Heart left ventricle (tissue), 16 donors: ENCODE measurements around the gene PLCB3. TPM values are rescaled to one million over a fixed set of nuclear protein-coding genes. Genes with fewer than 3 reads are reported as not detected.
A peak's percentile ranks its signal among the peaks of the same experiment; 100 is the strongest.

Source experiments
- ATAC-seq, 4 donors: fragments of 200-7000 bp; cut with Tn5 transposase; one replicate each; pipeline ENCODE4 v1.9.1; 2020 to 2022; ENCODE audit warnings: moderate library complexity in 4 of 4, mild to moderate bottlenecking in 3 of 4, moderate number of reproducible peaks in 1 of 4
- DNase-seq, 5 donors: peaks; one replicate each; pipeline ENCODE4 v3.0.0-alpha.2; 2020
- H3K27ac ChIP-seq, 12 donors: fragments of 200-600 bp; sonication (generic) in 4 of 12; one replicate each; pipeline versions ENCODE4 v1.5.0 to v1.8.0; 2016 to 2022; ENCODE audit warnings: mild to moderate bottlenecking in 2 of 12
- H3K27me3 ChIP-seq, 9 donors: fragments of 200-600 bp; sonication (generic) in 2 of 9; one replicate each; pipeline versions ENCODE4 v1.5.1 to v1.8.0; 2016 to 2022; ENCODE audit warnings: mild to moderate bottlenecking in 3 of 9
- H3K36me3 ChIP-seq, 9 donors: fragments of 200-600 bp; sonication (generic) in 2 of 9; one replicate each; pipeline versions ENCODE4 v1.5.0 to v1.8.0; 2018 to 2022; ENCODE audit warnings: mild to moderate bottlenecking in 2 of 9
- H3K4me1 ChIP-seq, 12 donors: fragments of 200-600 bp; sonication (generic) in 4 of 12; one replicate each; pipeline versions ENCODE4 v1.5.0 to v1.8.0; 2016 to 2022; ENCODE audit warnings: mild to moderate bottlenecking in 3 of 12
- H3K4me3 ChIP-seq, 12 donors: fragments of 200-600 bp; sonication (generic) in 4 of 12; one replicate each; pipeline versions ENCODE4 v1.5.0 to v1.8.0; 2017 to 2022; ENCODE audit warnings: mild to moderate bottlenecking in 9 of 12, moderate library complexity in 4 of 12
- H3K9me3 ChIP-seq, 12 donors: fragments of 200-600 bp; sonication (generic) in 4 of 12; one replicate each; pipeline versions ENCODE4 v1.5.0 to v1.8.0; 2016 to 2022; ENCODE audit warnings: mild to moderate bottlenecking in 1 of 12
- POLR2A ChIP-seq, 2 donors: fragments of 450-650 bp; IDR thresholded peaks; one replicate each; pipeline ENCODE4 v1.6.1; 2017; ENCODE audit warnings: antibody characterized with exemption in 2 of 2, mild to moderate bottlenecking in 2 of 2, moderate library complexity in 2 of 2
- WGBS, 4 donors: extraction: QIAGEN DNeasy Blood & Tissue Kit in 2 of 4; methylation state at CpG; one replicate each; pipeline versions ENCODE4 v1.1.5 to v1.1.7; 2013 to 2018; 5-methylcytosine and 5-hydroxymethylcytosine counted together
- intact Hi-C, 10 donors: fragments of 100-400 bp; cut with DNase I; formaldehyde crosslinking; loops; one replicate each; pipeline versions ENCODE4 v1.11.1 to v1.14.2; 2022
- polyA plus RNA-seq, 2 donors: library from polyadenylated mRNA; stranded (reverse); fragments of 200-250 nt; gene quantifications; one replicate each; pipeline ENCODE4 v1.2.3, GENCODE V29; 2013
- total RNA-seq, 9 donors: library from RNA; depleted of rRNA in 2 of 9; stranded (reverse); fragments of >200 nt in 2 of 9; fragmentation: NEBNext Ultra II Directional in 3 of 9; extraction: Animal tissue kit (Norgen Biotek cat#: 25700) in 3 of 9; gene quantifications; one replicate each; pipeline versions ENCODE4 v1.1.0 to v1.2.4, GENCODE V29; 2016 to 2023
- TF ChIP-seq, protein P1 (sequence below), 12 donors: fragments of 200-600 bp; sonication (generic) in 4 of 12; IDR thresholded peaks; one replicate each; pipeline versions ENCODE4 v1.5.0 to v1.8.0; 2018 to 2022; ENCODE audit warnings: antibody characterized with exemption in 12 of 12, mild to moderate bottlenecking in 5 of 12
- donor health status: ischemic (EF 13 %, LVEDD 7.1; RV severe dilation, severe dysfunction).
- donor health status: healthy with polysubstance abuse.
- donor health status: DM: no; HTN: yes; CAD: no.
- donor health status: DM: no; HTN: no; CAD: no.
- donor health status: ischemic (EF 25% LVEDD 6.9; RV normal size, moderate dysfunction).
- donor health status: ischemic (EF 25% LVEDD 5.7; RV mildly dilated, moderate dysfunction).
- donor health status: healthy.
- donor health status: DM: yes; HTN: yes; CAD: no.
- donor health status: ischemic (EF 35%, LVEDD 5.7; RV mildly dilated, moderate dysfunction).
- donor health status: nonischemic (EF 11% LVEDD 7.7; RV severe dilation, severe dysfunction).
- donor health status: DM: yes; HTN: yes; CAD: no.
- donor health status: PGD.
- donor health status: ischemic (EF 29% LVEDD 5.4; RV normal size, mild dysfunction).
- donor health status: nonischemic (EF 23%, LVEDD 6.1; RV moderate dilation, normal function).

The PLCB3 gene
- total and polyA plus RNA-seq, 11 donors: 7.4 to 19.1 (median 9.8) TPM

DNA sequence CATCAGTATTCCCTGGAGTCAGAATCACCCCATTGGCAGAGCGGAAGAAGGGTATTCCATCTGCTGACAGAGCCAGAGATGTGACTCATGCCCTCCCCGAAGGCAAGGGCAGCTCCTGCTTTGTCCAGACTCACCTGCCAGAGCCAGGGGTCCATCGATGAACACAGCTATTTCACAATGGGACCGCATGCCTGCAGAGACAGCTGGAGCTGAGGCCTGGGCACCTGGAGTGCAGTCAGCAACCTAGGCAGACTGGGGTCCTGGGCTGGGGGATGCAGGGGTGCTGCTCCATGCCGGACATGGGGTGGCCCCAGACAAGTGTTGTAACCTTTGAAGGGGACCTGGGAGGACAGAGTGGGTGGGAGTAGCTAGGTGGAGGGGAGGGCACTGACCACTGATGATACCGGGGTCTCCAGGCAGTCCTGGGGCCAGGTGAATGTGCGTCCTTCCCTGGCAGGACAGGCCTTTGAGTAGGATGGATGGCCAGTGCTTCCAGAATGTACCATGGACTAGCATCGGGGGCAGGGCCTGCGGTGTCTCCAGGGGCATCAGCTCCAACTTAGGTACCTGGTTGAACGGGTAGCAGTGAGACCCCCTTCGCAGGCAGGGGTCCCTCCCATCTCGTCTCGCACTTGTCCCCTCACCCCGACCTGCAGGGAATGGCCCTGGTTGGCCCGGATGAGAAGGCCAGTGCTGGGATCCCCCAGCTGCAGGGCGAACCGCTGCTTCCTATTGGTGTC is 27.0 kb upstream of the PLCB3 start:
- TF ChIP-seq, protein P1, sequence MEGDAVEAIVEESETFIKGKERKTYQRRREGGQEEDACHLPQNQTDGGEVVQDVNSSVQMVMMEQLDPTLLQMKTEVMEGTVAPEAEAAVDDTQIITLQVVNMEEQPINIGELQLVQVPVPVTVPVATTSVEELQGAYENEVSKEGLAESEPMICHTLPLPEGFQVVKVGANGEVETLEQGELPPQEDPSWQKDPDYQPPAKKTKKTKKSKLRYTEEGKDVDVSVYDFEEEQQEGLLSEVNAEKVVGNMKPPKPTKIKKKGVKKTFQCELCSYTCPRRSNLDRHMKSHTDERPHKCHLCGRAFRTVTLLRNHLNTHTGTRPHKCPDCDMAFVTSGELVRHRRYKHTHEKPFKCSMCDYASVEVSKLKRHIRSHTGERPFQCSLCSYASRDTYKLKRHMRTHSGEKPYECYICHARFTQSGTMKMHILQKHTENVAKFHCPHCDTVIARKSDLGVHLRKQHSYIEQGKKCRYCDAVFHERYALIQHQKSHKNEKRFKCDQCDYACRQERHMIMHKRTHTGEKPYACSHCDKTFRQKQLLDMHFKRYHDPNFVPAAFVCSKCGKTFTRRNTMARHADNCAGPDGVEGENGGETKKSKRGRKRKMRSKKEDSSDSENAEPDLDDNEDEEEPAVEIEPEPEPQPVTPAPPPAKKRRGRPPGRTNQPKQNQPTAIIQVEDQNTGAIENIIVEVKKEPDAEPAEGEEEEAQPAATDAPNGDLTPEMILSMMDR (IDR thresholded peaks at IDR 0.05): no peak
- no peak for TF ChIP-seq POLR2A (IDR thresholded peaks at IDR 0.05)
- Histone ChIP-seq H3K36me3 (peaks cover 0 to 46% (median 11%) of the 10 kb centered on the region in 9 donors), H3K4me3 (no peak overlapping the region)

DNA sequence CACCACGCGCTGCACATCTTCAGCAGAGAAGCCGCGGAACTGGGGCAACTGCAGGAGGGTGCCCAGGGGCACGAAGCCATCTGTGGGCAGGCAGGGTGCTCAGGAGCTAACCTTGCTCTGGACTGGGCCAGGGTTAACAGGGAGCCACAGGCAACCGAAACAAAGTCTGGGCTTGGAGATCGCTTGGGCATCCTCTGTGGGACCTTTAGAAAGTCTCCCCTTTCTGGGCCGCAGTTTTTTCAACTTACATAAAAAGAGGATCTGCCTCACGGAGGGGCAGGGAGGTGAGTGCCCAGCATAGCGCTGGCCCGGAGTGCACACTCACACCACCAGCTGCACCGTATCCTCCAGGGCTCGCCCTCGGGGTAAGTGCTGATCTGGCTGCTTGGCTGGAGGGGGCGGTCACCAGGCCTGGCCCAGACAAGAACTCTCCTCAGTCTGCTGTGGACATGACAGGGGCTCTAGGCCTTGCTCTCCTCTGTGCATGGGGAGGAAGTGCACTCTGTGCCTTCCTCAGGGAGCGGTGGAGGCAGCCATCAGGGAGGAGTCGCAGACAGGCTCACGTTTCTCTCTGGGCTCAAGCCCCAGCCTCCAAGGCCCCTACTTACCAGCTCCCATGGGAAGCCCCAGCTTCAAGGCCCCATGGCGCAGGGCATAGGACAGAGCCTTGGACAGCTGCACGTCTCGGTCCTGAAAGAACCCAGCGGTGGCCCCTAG is 26.3 kb upstream of the PLCB3 start:
- TF ChIP-seq, protein P1 (IDR thresholded peaks at IDR 0.05): no peak
- TF ChIP-seq POLR2A (IDR thresholded peaks at IDR 0.05): no peak
- peaks cover 3 to 54% (median 36%) of the 10 kb centered on the region in 12 donors for H3K4me1 ChIP-seq
- no peaks in the 10 kb centered on the region for H3K27me3 ChIP-seq
- peak overlapping the region; percentile 56 to 94 (median 83) for H3K4me3 ChIP-seq
- no peaks in the 10 kb centered on the region for H3K9me3 ChIP-seq
- intact Hi-C loops: loop anchor here in 2 of 10 donors (2.0 to 5.0 kb wide), 2 partner anchors 38 to 44 kb away; partner anchors contain the start of gene STIP1 (in 1 of the 2)
- H3K27ac ChIP-seq: peak overlapping the region; percentile 82 to 98 (median 96)
- peaks cover 0 to 39% (median 11%) of the 10 kb centered on the region in 9 donors for H3K36me3 ChIP-seq
- peak in 1 of 4 donors; percentile 1 for ATAC-seq
- WGBS, 4 donors: 63 to 78% (median 67%) methylated on average over 14 to 22 of the region's 22 CpGs
- DNase-seq: peak in 2 of 5 donors; percentile 25 to 27

More for the DNA sequence above, 27.0 kb upstream of the PLCB3 start:
- H3K27ac ChIP-seq: peak overlapping the region in 2 of 12 donors; percentile 95 to 98
- intact Hi-C loops: loop anchor here in 1 of 10 donors (2.0 kb wide), 1 partner anchor 44 kb away; no protein-coding TSS in a partner anchor
- H3K4me1 ChIP-seq: peaks cover 0 to 47% (median 28%) of the 10 kb centered on the region in 12 donors
- no peaks in the 10 kb centered on the region for H3K27me3 ChIP-seq
- peak in 2 of 5 donors; percentile 31 for DNase-seq
- H3K9me3 ChIP-seq: no peaks in the 10 kb centered on the region
- ATAC-seq: no peak
- WGBS, 4 donors: 90 to 93% (median 92%) methylated on average over 14 to 17 of the region's 17 CpGs

DNA sequence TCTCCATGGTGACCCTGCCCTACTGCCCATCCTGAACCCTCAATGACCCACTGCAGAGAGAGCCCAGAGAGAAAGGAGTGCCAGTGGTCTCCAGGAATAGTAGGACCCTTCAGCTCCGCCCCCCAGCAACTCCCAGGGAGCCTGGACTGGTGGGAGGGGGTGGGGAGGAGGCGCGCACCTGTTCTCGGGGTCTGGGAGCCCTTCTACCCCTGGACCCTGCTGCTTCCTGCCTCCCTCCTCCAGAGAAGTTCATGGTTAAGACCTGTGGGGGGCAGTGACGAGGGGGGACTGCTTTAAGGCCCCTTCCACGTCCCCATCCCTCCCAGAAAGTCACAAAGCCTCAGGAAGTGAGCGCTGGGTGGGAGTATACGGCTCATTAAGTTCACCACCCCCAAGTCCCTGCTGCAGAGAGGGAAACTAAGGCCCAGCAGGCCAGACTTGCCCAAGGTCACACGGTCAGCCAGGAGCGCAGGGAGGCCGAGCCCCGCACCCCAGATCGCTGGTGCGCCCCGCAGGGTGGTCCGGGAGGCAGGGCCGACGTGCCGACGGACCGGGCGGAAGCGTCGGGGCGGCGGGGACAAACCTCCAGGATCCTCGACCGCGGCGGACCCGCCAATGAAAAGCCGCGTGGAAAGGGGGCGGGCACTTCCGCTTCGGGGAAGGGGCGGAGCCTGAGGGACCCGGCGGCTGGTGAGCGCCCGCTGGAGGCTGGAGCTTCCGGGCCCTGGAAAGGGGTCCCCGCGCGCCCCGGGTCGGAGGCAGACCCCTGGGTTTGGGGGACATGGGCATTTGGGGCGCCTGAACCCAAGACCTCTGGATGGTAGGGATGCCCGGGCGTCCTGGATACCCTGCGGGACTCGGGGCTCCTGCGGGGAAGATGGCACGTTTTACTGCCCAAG is 25.5 kb upstream of the PLCB3 start, which contains the start of the genes NUDT22 and TRPT1:
Gene NUDT22 (plus strand): TSS at position 667 of the 899 bp plus-strand sequence. CDS start 379 bp downstream, outside the sequence.
Gene TRPT1 (minus strand): TSS at position 579 of the 899 bp plus-strand sequence. CDS start 326 bp downstream, at position 253.
- peak; percentile 74 to 85 (median 80) for ATAC-seq
- WGBS, 4 donors: 0 to 2% (median 1%) methylated on average over 11 to 54 of the region's 54 CpGs
- intact Hi-C loops: loop anchor here in 4 of 10 donors (1.0 to 5.0 kb wide), 4 partner anchors 39 to 45 kb away; partner anchors contain the start of gene STIP1 (in 3 of the 4)

More for the DNA sequence above, 25.5 kb upstream of the PLCB3 start, which contains the start of the genes NUDT22 and TRPT1:
- Histone ChIP-seq H3K27ac (peak within 1 kb of the TSS; percentile 82 to 98 (median 96)), H3K36me3 (peaks cover 0 to 31% (median 6%) of the 10 kb centered on the region in 9 donors), H3K4me3 (peak within 1 kb of the TSS; percentile 56 to 94 (median 83)), H3K4me1 (peaks cover 3 to 58% (median 37%) of the 10 kb centered on the region in 12 donors), H3K27me3 (no peaks in the 10 kb centered on the region), H3K9me3 (no peaks in the 10 kb centered on the region)
- DNase-seq: peak; percentile 93 to 96 (median 95)
- TF ChIP-seq, protein P1 (IDR thresholded peaks at IDR 0.05): peak in 7 of 12 donors; percentile 3 to 39 (median 15)
- TF ChIP-seq POLR2A (IDR thresholded peaks at IDR 0.05): peak; percentile 84 to 96
